HepG2 (cell line): ENCODE measurements around the gene TUBA4B. TPM values are rescaled to one million over a fixed set of nuclear protein-coding genes. Genes with fewer than 3 reads are reported as not detected.
A peak's percentile ranks its signal among the peaks of the same experiment; 100 is the strongest.

Source experiments
- DDIT3 ChIP-seq: sonication (generic); formaldehyde crosslinking; IDR thresholded peaks from 2 replicates; pipeline ENCODE4 v1.4.0; 2020; ENCODE audit warnings: mild to moderate bottlenecking, missing genetic modification reagents
- NAIF1 ChIP-seq: sonication (generic); formaldehyde crosslinking; IDR thresholded peaks from 2 replicates; pipeline ENCODE4 v1.5.0; 2020; ENCODE audit warnings: mild to moderate bottlenecking, missing genetic modification reagents, borderline replicate concordance
- POLR2G ChIP-seq: fragments of 200-400 bp; formaldehyde crosslinking; IDR thresholded peaks from 2 replicates; pipeline ENCODE4 v1.6.1; 2018; ENCODE audit warnings: mild to moderate bottlenecking, low read depth, low read length, moderate library complexity
- TAF15 ChIP-seq: fragments of 200-400 bp; formaldehyde crosslinking; IDR thresholded peaks from one replicate; pipeline ENCODE4 v1.6.1; 2018; ENCODE audit warnings: mild to moderate bottlenecking, low read depth, low read length; ENCODE audit not compliant: poor library complexity, severe bottlenecking
- TEF ChIP-seq: sonication (generic); formaldehyde crosslinking; IDR thresholded peaks from 2 replicates; pipeline ENCODE4 v1.5.0; 2020; ENCODE audit warnings: missing genetic modification reagents
- TFE3 ChIP-seq: IDR thresholded peaks from 2 replicates; pipeline ENCODE4 v1.6.1; 2016
- ZBTB39 ChIP-seq: sonication (generic); formaldehyde crosslinking; IDR thresholded peaks from 2 replicates; pipeline ENCODE4 v1.5.0; 2020; ENCODE audit warnings: missing genetic modification reagents
- ZNF629 ChIP-seq: sonication (generic); formaldehyde crosslinking; conservative IDR thresholded peaks from 2 replicates; pipeline ENCODE4 v1.5.0; 2020; ENCODE audit warnings: missing genetic modification reagents
- ZXDC ChIP-seq: sonication (generic); formaldehyde crosslinking; IDR thresholded peaks from 2 replicates; pipeline ENCODE4 v1.5.0; 2020; ENCODE audit warnings: mild to moderate bottlenecking, missing genetic modification reagents
- polyA plus RNA-seq, 8 experiments: library from polyadenylated mRNA; depleted of rRNA in 3 of 8; stranded (reverse) in 7 of 8; unstranded in 1 of 8; fragments of >200 nt; fragmentation: Illumina TruSeq in 4 of 8; extraction: Trizol in 4 of 8; gene quantifications; 2 replicates each; pipeline versions ENCODE4 v1.2.1 to v1.2.3, GENCODE V29; 2011 to 2016; ENCODE audit warnings: low read depth in 4 of 8, missing spikeins in 1 of 8, mixed read lengths in 1 of 8; ENCODE audit not compliant: insufficient read depth in 1 of 8
- total RNA-seq, 5 experiments: library from RNA; depleted of rRNA; stranded (reverse); fragments of >200 nt; fragmentation: Illumina TruSeq; extraction: Trizol; gene quantifications; 2 replicates each; pipeline ENCODE4 v1.2.3, GENCODE V29; 2016; ENCODE audit warnings: low read depth in 1 of 5
- TF ChIP-seq, protein P1 (sequence below): sonication (generic); formaldehyde crosslinking; IDR thresholded peaks from 2 replicates; pipeline ENCODE4 v1.4.0; 2020; ENCODE audit warnings: missing genetic modification reagents
- TF ChIP-seq, protein P2 (sequence below): sonication (generic); formaldehyde crosslinking; IDR thresholded peaks from 2 replicates; pipeline ENCODE4 v1.4.0; 2020; ENCODE audit warnings: mild to moderate bottlenecking, missing genetic modification reagents, borderline replicate concordance
- TF ChIP-seq, protein P3 (sequence below): sonication (generic); formaldehyde crosslinking; IDR thresholded peaks from 2 replicates; pipeline ENCODE4 v1.4.0; 2020; ENCODE audit warnings: missing genetic modification reagents

Gene TUBA4B
- total and polyA plus RNA-seq, 2 of the 13 experiments (the other 11 are each of a cell fraction or from before 2014, with no cell fraction given): 0.18 to 0.22 TPM

GRCh38 chr2:219308142-219309101, 55.4 kb downstream of the TUBA4B start (continued):
- TF ChIP-seq ZXDC (CRISPR knock-in tag): peak; percentile 92; the same call in 1 of the 2 replicates
- TF ChIP-seq ZBTB39 (CRISPR knock-in tag): no peak
- peak; percentile 92 for TF ChIP-seq TFE3 (CRISPR knock-in tag)
- peak; percentile 94 for TF ChIP-seq TEF (CRISPR knock-in tag)
- TF ChIP-seq NAIF1 (CRISPR knock-in tag): peak; percentile 73; the same call in 1 of the 2 replicates
- TF ChIP-seq, protein P1, sequence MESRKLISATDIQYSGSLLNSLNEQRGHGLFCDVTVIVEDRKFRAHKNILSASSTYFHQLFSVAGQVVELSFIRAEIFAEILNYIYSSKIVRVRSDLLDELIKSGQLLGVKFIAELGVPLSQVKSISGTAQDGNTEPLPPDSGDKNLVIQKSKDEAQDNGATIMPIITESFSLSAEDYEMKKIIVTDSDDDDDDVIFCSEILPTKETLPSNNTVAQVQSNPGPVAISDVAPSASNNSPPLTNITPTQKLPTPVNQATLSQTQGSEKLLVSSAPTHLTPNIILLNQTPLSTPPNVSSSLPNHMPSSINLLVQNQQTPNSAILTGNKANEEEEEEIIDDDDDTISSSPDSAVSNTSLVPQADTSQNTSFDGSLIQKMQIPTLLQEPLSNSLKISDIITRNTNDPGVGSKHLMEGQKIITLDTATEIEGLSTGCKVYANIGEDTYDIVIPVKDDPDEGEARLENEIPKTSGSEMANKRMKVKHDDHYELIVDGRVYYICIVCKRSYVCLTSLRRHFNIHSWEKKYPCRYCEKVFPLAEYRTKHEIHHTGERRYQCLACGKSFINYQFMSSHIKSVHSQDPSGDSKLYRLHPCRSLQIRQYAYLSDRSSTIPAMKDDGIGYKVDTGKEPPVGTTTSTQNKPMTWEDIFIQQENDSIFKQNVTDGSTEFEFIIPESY (CRISPR knock-in tag): peak; percentile 74
- TF ChIP-seq, protein P2, sequence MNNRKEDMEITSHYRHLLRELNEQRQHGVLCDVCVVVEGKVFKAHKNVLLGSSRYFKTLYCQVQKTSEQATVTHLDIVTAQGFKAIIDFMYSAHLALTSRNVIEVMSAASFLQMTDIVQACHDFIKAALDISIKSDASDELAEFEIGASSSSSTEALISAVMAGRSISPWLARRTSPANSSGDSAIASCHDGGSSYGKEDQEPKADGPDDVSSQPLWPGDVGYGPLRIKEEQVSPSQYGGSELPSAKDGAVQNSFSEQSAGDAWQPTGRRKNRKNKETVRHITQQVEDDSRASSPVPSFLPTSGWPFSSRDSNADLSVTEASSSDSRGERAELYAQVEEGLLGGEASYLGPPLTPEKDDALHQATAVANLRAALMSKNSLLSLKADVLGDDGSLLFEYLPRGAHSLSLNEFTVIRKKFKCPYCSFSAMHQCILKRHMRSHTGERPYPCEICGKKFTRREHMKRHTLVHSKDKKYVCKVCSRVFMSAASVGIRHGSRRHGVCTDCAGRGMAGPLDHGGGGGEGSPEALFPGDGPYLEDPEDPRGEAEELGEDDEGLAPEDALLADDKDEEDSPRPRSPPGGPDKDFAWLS (CRISPR knock-in tag): no peak
- TF ChIP-seq ZNF629 (CRISPR knock-in tag): 0 out of 2 replicates have a peak, but pooled peaks have one; percentile 14
- TF ChIP-seq, protein P3, sequence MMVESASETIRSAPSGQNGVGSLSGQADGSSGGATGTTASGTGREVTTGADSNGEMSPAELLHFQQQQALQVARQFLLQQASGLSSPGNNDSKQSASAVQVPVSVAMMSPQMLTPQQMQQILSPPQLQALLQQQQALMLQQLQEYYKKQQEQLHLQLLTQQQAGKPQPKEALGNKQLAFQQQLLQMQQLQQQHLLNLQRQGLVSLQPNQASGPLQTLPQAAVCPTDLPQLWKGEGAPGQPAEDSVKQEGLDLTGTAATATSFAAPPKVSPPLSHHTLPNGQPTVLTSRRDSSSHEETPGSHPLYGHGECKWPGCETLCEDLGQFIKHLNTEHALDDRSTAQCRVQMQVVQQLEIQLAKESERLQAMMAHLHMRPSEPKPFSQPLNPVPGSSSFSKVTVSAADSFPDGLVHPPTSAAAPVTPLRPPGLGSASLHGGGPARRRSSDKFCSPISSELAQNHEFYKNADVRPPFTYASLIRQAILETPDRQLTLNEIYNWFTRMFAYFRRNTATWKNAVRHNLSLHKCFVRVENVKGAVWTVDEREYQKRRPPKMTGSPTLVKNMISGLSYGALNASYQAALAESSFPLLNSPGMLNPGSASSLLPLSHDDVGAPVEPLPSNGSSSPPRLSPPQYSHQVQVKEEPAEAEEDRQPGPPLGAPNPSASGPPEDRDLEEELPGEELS: peak; percentile 74
- TF ChIP-seq TAF15: no peak
- TF ChIP-seq POLR2G: no peak
- TF ChIP-seq DDIT3 (CRISPR knock-in tag): no peak
